ENCODE data around the gene C1QTNF6. TPM values are rescaled to one million over a fixed set of nuclear protein-coding genes. Genes with fewer than 3 reads are reported as not detected.

The C1QTNF6 gene
- polyA plus RNA-seq, 1 of the 3 experiments (the other 2 are of a cell fraction): 47.7 TPM

- CTCF ChIA-PET: no interaction called here
Observed at GRCh38 chr22:37204045-37204655, 16.1 kb upstream of the C1QTNF6 start.

More at GRCh38 chr22:37204045-37204655, 16.1 kb upstream of the C1QTNF6 start:
- POLR2A ChIA-PET: no interaction called here
- no peaks in the 10 kb centered on the region for H3K36me3 ChIP-seq (replicated peaks in 1 of 2; ENCODE audit: control insufficient read depth in 1 of 2, insufficient read depth in 2 of 2, low read length in 1 of 2)
- DNase-seq: no peak
- H3K27me3 ChIP-seq (ENCODE audit: insufficient read depth): no peaks in the 10 kb centered on the region
- no peak overlapping the region for H3K27ac ChIP-seq (ENCODE audit: low read depth in 2 of 2, low read length in 1 of 2)
- WGBS (ENCODE audit: low lambda C conversion rate): 47% methylated on average over 2 of the region's 5 CpGs
- H3K9me3 ChIP-seq: no peaks in the 10 kb centered on the region
- no peak overlapping the region for H3K9ac ChIP-seq
- H2AFZ ChIP-seq (ENCODE audit: low read depth): no peak overlapping the region
- peaks cover 0 to 4% of the 10 kb centered on the region in 2 experiments; a peak in 1 of 4 replicates for H3K4me1 ChIP-seq (ENCODE audit: control insufficient read depth in 1 of 2, insufficient read depth in 2 of 2, low read depth in 1 of 2, low read length in 1 of 2)
- TF ChIP-seq TAF1 (IDR thresholded peaks at IDR 0.05; ENCODE audit: borderline replicate concordance, low read depth, low read length) (no peak), PBX3 (IDR thresholded peaks at IDR 0.05) (no peak), REST (IDR thresholded peaks at IDR 0.05; ENCODE audit: low read depth, low read length) (no peak), RAD21 (IDR thresholded peaks at IDR 0.05; ENCODE audit: low read length) (no peak), MEF2A (IDR thresholded peaks at IDR 0.05; ENCODE audit: borderline replicate concordance, low read depth) (no peak), FOXM1 (IDR thresholded peaks at IDR 0.05; ENCODE audit: low read depth) (no peak), ELF1 (IDR thresholded peaks at IDR 0.05) (no peak)
- H4K20me1 ChIP-seq (ENCODE audit: insufficient read depth): no peaks in the 10 kb centered on the region
- no peaks in the 10 kb centered on the region for H3K9me2 ChIP-seq
- H3K79me2 ChIP-seq (ENCODE audit: insufficient read depth): no peaks in the 10 kb centered on the region
- no peak overlapping the region for H3K4me2 ChIP-seq
- no peaks in the 10 kb centered on the region for H3F3A ChIP-seq (replicated peaks; ENCODE audit: insufficient read depth)
- H3K4me3 ChIP-seq (ENCODE audit: low read depth in 2 of 2, low read length in 1 of 2): no peak overlapping the region
